ENCODE data around the gene PIGT.

- no peak for TF ChIP-seq POLR2A (IDR thresholded peaks at IDR 0.05)
- TF ChIP-seq, protein P1, sequence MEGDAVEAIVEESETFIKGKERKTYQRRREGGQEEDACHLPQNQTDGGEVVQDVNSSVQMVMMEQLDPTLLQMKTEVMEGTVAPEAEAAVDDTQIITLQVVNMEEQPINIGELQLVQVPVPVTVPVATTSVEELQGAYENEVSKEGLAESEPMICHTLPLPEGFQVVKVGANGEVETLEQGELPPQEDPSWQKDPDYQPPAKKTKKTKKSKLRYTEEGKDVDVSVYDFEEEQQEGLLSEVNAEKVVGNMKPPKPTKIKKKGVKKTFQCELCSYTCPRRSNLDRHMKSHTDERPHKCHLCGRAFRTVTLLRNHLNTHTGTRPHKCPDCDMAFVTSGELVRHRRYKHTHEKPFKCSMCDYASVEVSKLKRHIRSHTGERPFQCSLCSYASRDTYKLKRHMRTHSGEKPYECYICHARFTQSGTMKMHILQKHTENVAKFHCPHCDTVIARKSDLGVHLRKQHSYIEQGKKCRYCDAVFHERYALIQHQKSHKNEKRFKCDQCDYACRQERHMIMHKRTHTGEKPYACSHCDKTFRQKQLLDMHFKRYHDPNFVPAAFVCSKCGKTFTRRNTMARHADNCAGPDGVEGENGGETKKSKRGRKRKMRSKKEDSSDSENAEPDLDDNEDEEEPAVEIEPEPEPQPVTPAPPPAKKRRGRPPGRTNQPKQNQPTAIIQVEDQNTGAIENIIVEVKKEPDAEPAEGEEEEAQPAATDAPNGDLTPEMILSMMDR (IDR thresholded peaks at IDR 0.05): no peak
These were observed 3.5 kb downstream of the PIGT start for GRCh38 chr20:45419188-45420091.
